GM19238 (cell line): Measurements from ENCODE around the gene TMA7B.
"Not testable (repeated sequence)": the region's sequence is repeated elsewhere in the genome, so short reads cannot be mapped to it uniquely, and the experiment has no call there.

Experiments
- DNase-seq: peaks from one replicate; pipeline ENCODE4 v3.0.0; 2011; ENCODE audit warnings: low spot score; ENCODE audit not compliant: insufficient read length

The TMA7B gene

GRCh38 chr22:39980596-39980995 lies 20.4 kb downstream of the TMA7B start:
- no peak for DNase-seq

- DNase-seq = no peak
These were observed 23.1 kb downstream of the TMA7B start for GRCh38 chr22:39983346-39983745.

DNA sequence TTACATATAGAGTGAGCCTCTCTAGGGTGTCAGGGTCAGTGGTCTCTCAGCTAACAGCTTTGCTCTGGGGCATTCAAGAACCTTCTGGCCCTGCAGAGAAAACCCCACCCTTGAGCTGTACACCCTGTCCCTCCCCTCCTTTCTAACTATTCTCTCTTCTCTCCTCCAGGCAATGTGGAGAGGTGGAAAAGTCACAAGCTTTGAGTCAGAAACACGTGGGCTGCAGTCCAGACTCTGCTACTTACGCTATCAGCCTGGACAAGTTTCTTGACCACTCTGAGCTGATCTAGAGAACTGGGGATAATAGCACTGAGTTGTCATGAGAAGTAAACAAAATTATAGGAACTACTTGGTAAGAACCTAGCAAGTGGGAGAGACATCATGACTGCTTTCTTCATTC lies 23.8 kb downstream of the TMA7B start:
- no peak for DNase-seq

GRCh38 chr22:39984746-39985145 lies 24.5 kb downstream of the TMA7B start:
- DNase-seq = no peak

GRCh38 chr22:39985383-39986035 lies 25.3 kb downstream of the TMA7B start:
- no peak for DNase-seq

DNA sequence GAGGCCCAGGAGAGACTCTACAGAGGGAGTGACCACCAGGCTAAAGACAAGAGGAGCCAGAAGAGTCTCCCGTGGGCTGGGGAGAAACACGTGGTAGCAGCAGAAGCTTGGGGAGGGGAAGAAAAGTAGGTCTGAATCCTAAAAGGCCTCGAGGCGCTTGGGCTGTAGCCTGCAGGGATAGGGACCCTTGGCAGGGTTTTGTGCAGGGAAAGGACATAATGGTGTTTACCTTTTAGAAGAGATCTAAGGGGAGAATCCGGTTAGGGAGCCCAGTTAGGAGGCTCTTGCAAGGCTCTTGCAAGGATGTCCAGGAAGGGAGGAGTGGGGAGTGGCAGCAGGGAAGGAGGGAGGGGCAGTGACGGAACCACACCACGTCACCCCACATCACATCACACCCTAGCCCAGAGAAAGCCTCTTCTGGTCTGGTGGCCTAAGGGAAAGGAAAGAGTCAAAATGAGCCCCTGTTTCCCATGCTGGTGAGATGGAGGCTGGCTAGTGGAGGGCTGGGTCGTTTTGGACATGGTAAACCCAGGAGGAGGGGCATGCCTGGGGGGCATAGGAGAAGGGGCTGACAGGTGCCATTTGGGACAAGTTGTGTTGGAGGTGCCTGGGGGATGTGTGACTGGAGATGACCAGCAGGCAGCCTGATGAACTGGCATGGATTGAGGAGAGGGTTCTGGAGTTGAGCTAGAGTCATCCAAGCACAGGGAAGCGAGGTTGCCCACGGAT lies 28.4 kb downstream of the TMA7B start:
- DNase-seq = no peak

GRCh38 chr22:39989633-39990032 lies 29.4 kb downstream of the TMA7B start:
- DNase-seq = no peak

GRCh38 chr22:39990686-39991085 lies 30.5 kb downstream of the TMA7B start:
- no peak for DNase-seq

- no peak for DNase-seq
These were observed 31.1 kb downstream of the TMA7B start for GRCh38 chr22:39991159-39991860.

GRCh38 chr22:39992088-39992826 lies 32.1 kb downstream of the TMA7B start:
- no peak for DNase-seq

DNA sequence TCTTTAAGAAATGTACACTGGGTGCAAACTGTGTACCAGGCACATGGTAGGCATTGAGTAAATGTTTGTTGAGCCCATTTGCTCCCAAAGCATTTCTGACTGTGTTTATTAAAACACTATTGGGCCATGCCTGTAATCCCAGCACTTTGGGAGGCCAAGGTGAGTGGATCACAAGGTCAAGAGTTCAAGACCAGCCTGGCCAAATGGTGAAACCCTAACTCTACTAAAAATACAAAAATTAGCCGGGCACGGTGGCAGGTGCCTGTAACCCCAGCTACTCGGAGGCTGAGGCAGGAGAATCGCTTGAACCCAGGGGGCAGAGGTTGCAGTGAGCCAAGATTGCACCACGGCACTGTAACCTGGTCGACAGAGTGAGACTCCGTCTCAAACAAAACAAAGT lies 32.7 kb downstream of the TMA7B start:
- DNase-seq = not testable (repeated sequence)

DNA sequence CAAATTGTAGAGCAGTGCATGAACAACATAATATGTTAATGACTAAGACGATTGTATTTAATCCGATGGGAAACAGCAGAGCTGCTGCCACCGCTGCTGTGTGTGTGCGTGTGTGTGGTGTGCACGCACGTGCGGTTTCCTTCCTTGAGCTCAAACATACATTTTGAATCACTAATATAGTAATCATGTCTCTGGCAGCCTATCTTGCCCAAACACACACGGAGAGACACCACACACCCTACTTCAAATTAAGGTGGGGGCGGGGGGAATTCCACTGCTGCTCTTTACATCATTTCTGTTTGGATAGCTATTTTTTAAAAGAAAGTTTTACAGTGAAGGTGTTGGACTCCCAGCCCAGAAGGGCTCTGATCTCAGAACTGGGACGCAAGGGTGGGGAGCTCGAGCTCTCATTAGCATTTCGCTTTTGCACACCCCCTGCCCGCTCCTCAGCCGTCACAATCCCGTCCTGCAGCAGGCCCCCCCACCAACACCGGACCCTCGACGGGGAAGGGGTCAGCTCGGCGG lies 33.9 kb downstream of the TMA7B start:
- no peak for DNase-seq

- DNase-seq = no peak
These were observed 34.6 kb downstream of the TMA7B start, which contains the start of gene FAM83F for GRCh38 chr22:39994566-39995392. Gene FAM83F, plus strand, starts transcription at chr22:39994954. Its CDS starts 89 bp downstream, at chr22:39995043.

GRCh38 chr22:39995393-39996252 lies 35.4 kb downstream of the TMA7B start:
- no peak for DNase-seq

- DNase-seq = no peak
These were observed 36.5 kb downstream of the TMA7B start for GRCh38 chr22:39996732-39997131.

DNA sequence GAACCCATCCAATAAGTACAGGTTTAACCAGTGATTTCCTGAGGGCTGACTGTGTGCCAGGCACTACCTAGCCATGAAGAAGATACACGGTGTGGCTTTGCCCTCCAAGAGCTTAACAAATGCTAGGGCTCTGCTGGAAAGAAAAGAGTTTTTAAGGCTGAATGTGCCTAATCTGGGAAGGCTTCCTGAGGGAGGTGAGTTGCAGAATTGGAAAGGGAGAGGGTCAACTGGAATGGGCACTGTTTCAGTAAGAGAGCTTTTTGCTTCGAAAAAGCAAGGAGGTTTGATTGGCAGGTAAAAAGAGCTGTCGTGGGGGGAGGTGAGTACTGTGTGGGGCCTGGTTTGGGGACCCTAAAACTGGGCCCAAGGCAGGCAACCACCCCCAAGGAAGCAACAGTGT lies 37.2 kb downstream of the TMA7B start:
- no peak for DNase-seq

DNA sequence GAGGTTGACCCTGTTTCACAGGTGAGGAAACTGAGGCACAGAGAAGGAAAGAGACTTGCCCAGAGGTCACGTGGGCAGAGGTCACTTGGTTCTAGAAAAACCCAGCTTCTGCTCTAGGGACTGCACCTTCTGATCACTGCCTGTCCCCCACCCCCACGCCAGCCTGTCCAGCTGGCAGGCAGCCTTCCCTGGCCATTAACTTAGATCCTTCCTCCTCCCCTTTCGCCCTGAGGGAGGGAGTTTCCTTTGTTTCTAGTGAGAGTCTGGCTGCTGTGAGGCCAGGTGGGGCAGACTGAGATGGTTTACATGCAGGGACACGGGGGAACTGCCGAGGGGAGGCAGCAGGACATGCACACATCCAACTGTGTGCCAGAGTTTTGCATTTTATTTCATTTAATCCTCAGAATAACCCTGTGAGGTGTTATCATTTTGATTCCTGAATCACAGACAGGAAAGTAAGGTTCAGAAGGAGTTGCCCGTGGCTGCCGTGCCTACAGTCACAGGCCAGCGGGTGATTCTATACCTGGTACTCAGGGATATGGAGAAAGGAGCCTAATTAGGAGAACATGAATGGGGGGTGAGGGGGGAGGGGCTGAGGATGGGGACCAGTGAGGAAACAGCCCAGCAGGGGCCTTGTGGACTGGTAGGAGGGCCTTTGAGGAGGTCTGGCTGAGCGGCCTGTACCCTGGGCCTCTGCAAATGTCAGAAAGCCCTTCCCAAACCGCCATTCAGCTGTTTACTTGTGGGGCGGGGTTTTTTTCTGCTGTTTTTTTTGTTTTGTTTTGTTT lies 37.9 kb downstream of the TMA7B start:
- no peak for DNase-seq

- DNase-seq = no peak
These were observed 39.1 kb downstream of the TMA7B start for GRCh38 chr22:39999144-39999757.
